ENCODE data around the gene RPL21.

DNA sequence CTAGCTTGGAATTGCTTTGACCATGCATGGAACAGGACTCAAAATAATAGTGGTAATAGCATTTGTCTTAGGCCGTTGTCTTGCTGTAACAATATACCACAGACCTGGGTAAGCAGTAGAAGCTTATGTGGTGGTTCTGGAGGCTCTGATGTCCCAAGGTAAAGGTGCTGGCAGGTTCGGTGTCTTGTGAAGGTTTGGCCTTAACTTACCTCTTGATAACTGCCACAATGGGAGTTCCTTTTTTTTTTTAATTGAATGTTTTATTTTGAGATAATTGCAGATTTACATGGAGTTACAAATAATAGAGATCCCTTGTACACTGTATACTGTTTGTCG lies 5.8 kb downstream of the RPL21 start:
- TF ChIP-seq, protein P1, sequence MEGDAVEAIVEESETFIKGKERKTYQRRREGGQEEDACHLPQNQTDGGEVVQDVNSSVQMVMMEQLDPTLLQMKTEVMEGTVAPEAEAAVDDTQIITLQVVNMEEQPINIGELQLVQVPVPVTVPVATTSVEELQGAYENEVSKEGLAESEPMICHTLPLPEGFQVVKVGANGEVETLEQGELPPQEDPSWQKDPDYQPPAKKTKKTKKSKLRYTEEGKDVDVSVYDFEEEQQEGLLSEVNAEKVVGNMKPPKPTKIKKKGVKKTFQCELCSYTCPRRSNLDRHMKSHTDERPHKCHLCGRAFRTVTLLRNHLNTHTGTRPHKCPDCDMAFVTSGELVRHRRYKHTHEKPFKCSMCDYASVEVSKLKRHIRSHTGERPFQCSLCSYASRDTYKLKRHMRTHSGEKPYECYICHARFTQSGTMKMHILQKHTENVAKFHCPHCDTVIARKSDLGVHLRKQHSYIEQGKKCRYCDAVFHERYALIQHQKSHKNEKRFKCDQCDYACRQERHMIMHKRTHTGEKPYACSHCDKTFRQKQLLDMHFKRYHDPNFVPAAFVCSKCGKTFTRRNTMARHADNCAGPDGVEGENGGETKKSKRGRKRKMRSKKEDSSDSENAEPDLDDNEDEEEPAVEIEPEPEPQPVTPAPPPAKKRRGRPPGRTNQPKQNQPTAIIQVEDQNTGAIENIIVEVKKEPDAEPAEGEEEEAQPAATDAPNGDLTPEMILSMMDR (conservative IDR thresholded peaks at IDR 0.05) = no peak
- TF ChIP-seq EZH2 (IDR thresholded peaks at IDR 0.05; ENCODE audit: low read depth) = no peak
